Sigmoid colon (tissue), 4 donors: ENCODE results near the gene FAM241B.

Experiments used
- EP300 ChIP-seq, 4 donors: sonication (generic); formaldehyde crosslinking; IDR thresholded peaks; one replicate each; pipeline ENCODE4 v1.6.1; 2017; ENCODE audit warnings: antibody characterized with exemption in 4 of 4
- POLR2A ChIP-seq, 2 donors: fragments of 450-650 bp; IDR thresholded peaks; one replicate each; pipeline ENCODE4 v1.6.1; 2016; ENCODE audit warnings: antibody characterized with exemption in 2 of 2, mild to moderate bottlenecking in 2 of 2, moderate library complexity in 2 of 2
- POLR2AphosphoS5 ChIP-seq, 4 donors: sonication (generic); formaldehyde crosslinking; IDR thresholded peaks; one replicate each; pipeline ENCODE4 v1.6.1; 2017; ENCODE audit warnings: antibody characterized with exemption in 4 of 4
- TF ChIP-seq, protein P1 (sequence below), 4 experiments: fragments of 450-650 bp in 3 of 4; fragments of 200-600 bp in 1 of 4; IDR thresholded peaks; one replicate each; pipeline ENCODE4 v1.5.1; 2016 to 2019; ENCODE audit warnings: antibody characterized with exemption in 4 of 4, mild to moderate bottlenecking in 3 of 4, moderate library complexity in 2 of 4

DNA sequence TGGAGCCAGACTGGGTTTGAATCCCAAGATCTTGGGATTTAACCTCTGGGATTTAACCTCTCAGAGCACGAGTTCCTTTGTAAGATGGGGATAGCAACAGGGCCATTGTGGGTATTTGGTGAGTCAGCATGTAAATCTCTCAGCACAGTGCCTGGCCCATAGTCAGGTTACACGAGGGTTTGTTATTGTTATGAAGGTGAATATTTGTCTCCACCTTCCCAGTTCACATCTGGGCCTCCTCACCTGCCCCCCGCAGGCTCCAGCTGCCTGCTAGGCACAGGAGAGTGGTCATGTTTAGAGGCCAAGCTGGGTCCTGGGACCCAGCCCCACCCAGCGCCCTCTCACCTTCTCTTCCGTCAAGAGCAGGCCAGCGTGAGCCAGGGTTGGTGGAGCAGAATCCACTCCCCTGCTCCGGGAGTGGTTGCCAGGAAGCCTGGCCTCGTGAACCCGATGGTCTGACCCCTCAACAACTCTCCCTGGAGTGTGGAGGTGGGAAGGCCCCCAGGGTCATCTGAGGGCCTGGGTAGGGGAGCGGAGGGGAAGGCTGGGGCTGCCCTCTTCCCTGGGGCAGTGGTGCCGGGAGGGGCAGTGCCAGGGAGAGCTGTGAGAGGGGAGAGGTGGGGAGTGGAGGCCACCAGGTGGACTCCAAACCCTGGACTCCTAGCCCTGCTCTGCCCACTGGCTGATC lies 26.0 kb downstream of the FAM241B start:
- TF ChIP-seq POLR2A (IDR thresholded peaks at IDR 0.05) (no peak), EP300 (IDR thresholded peaks at IDR 0.05) (no peak), POLR2AphosphoS5 (IDR thresholded peaks at IDR 0.05) (no peak)
- TF ChIP-seq, protein P1, sequence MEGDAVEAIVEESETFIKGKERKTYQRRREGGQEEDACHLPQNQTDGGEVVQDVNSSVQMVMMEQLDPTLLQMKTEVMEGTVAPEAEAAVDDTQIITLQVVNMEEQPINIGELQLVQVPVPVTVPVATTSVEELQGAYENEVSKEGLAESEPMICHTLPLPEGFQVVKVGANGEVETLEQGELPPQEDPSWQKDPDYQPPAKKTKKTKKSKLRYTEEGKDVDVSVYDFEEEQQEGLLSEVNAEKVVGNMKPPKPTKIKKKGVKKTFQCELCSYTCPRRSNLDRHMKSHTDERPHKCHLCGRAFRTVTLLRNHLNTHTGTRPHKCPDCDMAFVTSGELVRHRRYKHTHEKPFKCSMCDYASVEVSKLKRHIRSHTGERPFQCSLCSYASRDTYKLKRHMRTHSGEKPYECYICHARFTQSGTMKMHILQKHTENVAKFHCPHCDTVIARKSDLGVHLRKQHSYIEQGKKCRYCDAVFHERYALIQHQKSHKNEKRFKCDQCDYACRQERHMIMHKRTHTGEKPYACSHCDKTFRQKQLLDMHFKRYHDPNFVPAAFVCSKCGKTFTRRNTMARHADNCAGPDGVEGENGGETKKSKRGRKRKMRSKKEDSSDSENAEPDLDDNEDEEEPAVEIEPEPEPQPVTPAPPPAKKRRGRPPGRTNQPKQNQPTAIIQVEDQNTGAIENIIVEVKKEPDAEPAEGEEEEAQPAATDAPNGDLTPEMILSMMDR (IDR thresholded peaks at IDR 0.05), result no peak
